HG03025 (cell line): ENCODE measurements around the gene FCHO1.
A peak's percentile ranks its signal among the peaks of the same experiment; 100 is the strongest.

Experiments
- ATAC-seq: cut with Tn5 transposase; IDR thresholded peaks from one replicate; pipeline ENCODE4 v1.9.1; 2021; ENCODE audit warnings: mild to moderate bottlenecking, moderate library complexity; ENCODE audit not compliant: unreplicated experiment, low FRiP score

The FCHO1 gene

GRCh38 chr19:17751103-17751911 is at the start of gene FCHO1:
Gene FCHO1 (plus strand): TSS chr19:17751477. CDS start chr19:17755165, 3,688 bp downstream.
- ATAC-seq: no peak

- ATAC-seq: no peak
These were observed 47.3 kb upstream of the FCHO1 start for GRCh38 chr19:17703824-17704463.

- no peak for ATAC-seq
These were observed 44.5 kb upstream of the FCHO1 start for GRCh38 chr19:17706750-17707181.

- no peak for ATAC-seq
These were observed 39.4 kb upstream of the FCHO1 start for GRCh38 chr19:17711851-17712250.

GRCh38 chr19:17716309-17716929 is 34.9 kb upstream of the FCHO1 start:
- ATAC-seq: no peak

GRCh38 chr19:17718550-17718946 is 32.7 kb upstream of the FCHO1 start:
- no peak for ATAC-seq

GRCh38 chr19:17718947-17719711 is 32.1 kb upstream of the FCHO1 start, which contains the start of gene MAP1S:
Gene MAP1S (plus strand): TSS chr19:17719480. CDS start chr19:17719503, 23 bp downstream.
- peak; percentile 72 for ATAC-seq

- peak; percentile 29 for ATAC-seq
These were observed 31.4 kb upstream of the FCHO1 start for GRCh38 chr19:17719730-17720400.

- ATAC-seq: no peak
These were observed 30.8 kb upstream of the FCHO1 start for GRCh38 chr19:17720440-17720839.

GRCh38 chr19:17721111-17721628 is 30.1 kb upstream of the FCHO1 start:
- ATAC-seq: no peak

GRCh38 chr19:17721821-17722220 is 29.5 kb upstream of the FCHO1 start:
- no peak for ATAC-seq

- ATAC-seq: no peak
These were observed 28.5 kb upstream of the FCHO1 start for GRCh38 chr19:17722655-17723240.

- ATAC-seq: no peak
These were observed 26.6 kb upstream of the FCHO1 start for GRCh38 chr19:17724655-17725054.

GRCh38 chr19:17725422-17726078 is 25.7 kb upstream of the FCHO1 start:
- ATAC-seq: no peak

- ATAC-seq: no peak
These were observed 25.0 kb upstream of the FCHO1 start for GRCh38 chr19:17726136-17726741.

- no peak for ATAC-seq
These were observed 24.1 kb upstream of the FCHO1 start for GRCh38 chr19:17726964-17727773.

GRCh38 chr19:17727843-17728242 is 23.4 kb upstream of the FCHO1 start:
- no peak for ATAC-seq

GRCh38 chr19:17733127-17733526 is 18.1 kb upstream of the FCHO1 start:
- ATAC-seq: no peak
